IMR-90 (cell line): ENCODE results near the gene PRDM2. TPM values are rescaled to one million over a fixed set of nuclear protein-coding genes. Genes with fewer than 3 reads are reported as not detected.

ENCODE experiments used
- ATAC-seq: fragments of 200-7000 bp; cut with Tn5 transposase; 2 replicates; pipeline ENCODE4 v1.9.1; 2020; ENCODE audit warnings: low read depth, mild to moderate bottlenecking, moderate library complexity
- BruUV-seq: library from RNA; stranded (reverse); fragments of 400-500 nt; replicated peaks from 2 replicates; lab custom pipeline; 2021; lab: Mats Ljungman, UMichigan
- CTCF ChIA-PET: fragments of 300-600 bp; formaldehyde crosslinking; extraction: SDS; loops from one replicate; lab custom pipeline; 2021; ENCODE audit warnings: antibody characterized with exemption; lab: Yijun Ruan, JAX
- POLR2A ChIA-PET: fragments of 300-600 bp; sonication (Branson Sonifier 250); formaldehyde crosslinking; loops from one replicate; lab custom pipeline; 2022; ENCODE audit warnings: antibody characterized with exemption; ENCODE audit not compliant: unreplicated experiment; lab: Charles Lee
- DNase-seq: peaks from one replicate; pipeline ENCODE4 v3.0.0; 2013
- H2AFZ ChIP-seq: replicated peaks from 2 replicates; pipeline ENCODE3; 2013; ENCODE audit warnings: low read length, mild to moderate bottlenecking; ENCODE audit not compliant: poor library complexity
- H2AK5ac ChIP-seq: 2 replicates; pipeline ENCODE4 v1.6.1; 2013; ENCODE audit warnings: low read depth, low read length, inconsistent platforms
- H2AK9ac ChIP-seq: replicated peaks from 2 replicates; pipeline ENCODE3; 2013; ENCODE audit warnings: mild to moderate bottlenecking, low read depth, low read length, moderate library complexity; ENCODE audit not compliant: poor library complexity
- H2BK120ac ChIP-seq: 2 replicates; pipeline ENCODE4 v1.6.1; 2013; ENCODE audit warnings: low read depth, low read length, inconsistent platforms
- H2BK15ac ChIP-seq: 3 replicates; pipeline ENCODE4 v1.6.1; 2013; ENCODE audit warnings: low read depth, low read length, inconsistent platforms
- H2BK20ac ChIP-seq: 2 replicates; pipeline ENCODE4 v1.6.1; 2013; ENCODE audit warnings: low read depth, mild to moderate bottlenecking, inconsistent platforms, low read length, moderate library complexity
- H2BK5ac ChIP-seq: 2 replicates; pipeline ENCODE4 v1.6.1; 2013; ENCODE audit warnings: mild to moderate bottlenecking, low read depth, low read length, inconsistent platforms; ENCODE audit not compliant: poor library complexity, severe bottlenecking
- H3K14ac ChIP-seq: replicated peaks from 2 replicates; pipeline ENCODE4 v1.6.1; 2013; ENCODE audit warnings: low read depth, low read length, inconsistent platforms
- H3K18ac ChIP-seq: 2 replicates; pipeline ENCODE4 v1.6.1; 2013; ENCODE audit warnings: low read depth, low read length, control low read depth
- H3K23ac ChIP-seq: 2 replicates; pipeline ENCODE4 v1.6.1; 2013; ENCODE audit warnings: low read depth, low read length, inconsistent platforms
- H3K27ac ChIP-seq: 2 replicates; pipeline ENCODE4 v1.5.1; 2013; ENCODE audit warnings: mild to moderate bottlenecking, control low read depth, low read length; ENCODE audit not compliant: insufficient read depth
- H3K27me3 ChIP-seq: 2 replicates; pipeline ENCODE4 v1.6.1; 2013; ENCODE audit warnings: low read length; ENCODE audit not compliant: control insufficient read depth, insufficient read depth
- H3K36me3 ChIP-seq: 2 replicates; pipeline ENCODE4 v1.6.1; 2013; ENCODE audit warnings: low read length, mixed read lengths; ENCODE audit not compliant: control insufficient read depth, insufficient read depth
- H3K4ac ChIP-seq: 2 replicates; pipeline ENCODE4 v1.6.1; 2013; ENCODE audit warnings: low read depth, low read length, inconsistent platforms
- H3K4me1 ChIP-seq: 2 replicates; pipeline ENCODE4 v1.6.1; 2013; ENCODE audit warnings: low read length, mixed read lengths; ENCODE audit not compliant: control insufficient read depth, insufficient read depth
- H3K4me2 ChIP-seq: 2 replicates; pipeline ENCODE4 v1.6.1; 2013; ENCODE audit warnings: low read depth, mild to moderate bottlenecking, control low read depth, low read length, moderate library complexity
- H3K4me3 ChIP-seq: 2 replicates; pipeline ENCODE4 v1.5.1; 2013; ENCODE audit warnings: low read depth, mild to moderate bottlenecking, control low read depth, low read length, moderate library complexity; ENCODE audit not compliant: insufficient read depth
- H3K56ac ChIP-seq: 2 replicates; pipeline ENCODE4 v1.6.1; 2013; ENCODE audit warnings: low read length, inconsistent platforms; ENCODE audit not compliant: insufficient read depth; ENCODE audit errors: extremely low read depth
- H3K79me1 ChIP-seq, 2 experiments: 2 replicates each; pipeline ENCODE4 v1.6.1; 2013; ENCODE audit warnings: low read length in 2 of 2, inconsistent platforms in 1 of 2, low read depth in 1 of 2
- H3K9ac ChIP-seq: 2 replicates; pipeline ENCODE4 v1.6.1; 2013; ENCODE audit warnings: low read depth, low read length, control low read depth
- H3K9me1 ChIP-seq: 2 replicates; pipeline ENCODE4 v1.6.1; 2013; ENCODE audit warnings: low read length, inconsistent platforms; ENCODE audit not compliant: insufficient read depth
- H3K9me3 ChIP-seq: 2 replicates; pipeline ENCODE4 v1.6.1; 2013; ENCODE audit warnings: low read length; ENCODE audit not compliant: control insufficient read depth, insufficient read depth
- H4K20me1 ChIP-seq: 2 replicates; pipeline ENCODE4 v1.6.1; 2013; ENCODE audit warnings: low read length, inconsistent platforms; ENCODE audit not compliant: insufficient read depth
- H4K5ac ChIP-seq: 2 replicates; pipeline ENCODE4 v1.6.1; 2013; ENCODE audit warnings: mild to moderate bottlenecking, low read depth, low read length, control low read depth
- H4K8ac ChIP-seq, 2 experiments: 2 replicates each; pipeline ENCODE4 v1.6.1; 2013; ENCODE audit warnings: low read depth in 2 of 2, low read length in 2 of 2, control low read depth in 1 of 2, inconsistent platforms in 1 of 2
- H4K91ac ChIP-seq: 2 replicates; pipeline ENCODE4 v1.6.1; 2013; ENCODE audit warnings: low read depth, low read length, inconsistent platforms; ENCODE audit not compliant: insufficient read depth
- BHLHE40 ChIP-seq: fragments of 150-350 bp; IDR thresholded peaks from 2 replicates; pipeline ENCODE4 v1.6.1; 2016; ENCODE audit warnings: mild to moderate bottlenecking, low read depth, low read length
- CEBPB ChIP-seq: IDR thresholded peaks from 2 replicates; pipeline ENCODE4 v1.6.1; 2012; ENCODE audit warnings: low read depth, low read length, improper control_type of control experiment
- FOS ChIP-seq: fragments of 150-350 bp; IDR thresholded peaks from 2 replicates; pipeline ENCODE4 v1.6.1; 2016; ENCODE audit warnings: low read depth, low read length
- MAFK ChIP-seq: IDR thresholded peaks from 2 replicates; pipeline ENCODE4 v1.6.1; 2012; ENCODE audit warnings: low read depth, low read length, improper control_type of control experiment
- RAD21 ChIP-seq: IDR thresholded peaks from 2 replicates; pipeline ENCODE4 v1.6.1; 2012; ENCODE audit warnings: low read length, improper control_type of control experiment
- RCOR1 ChIP-seq: IDR thresholded peaks from 2 replicates; pipeline ENCODE4 v1.6.1; 2012; ENCODE audit warnings: mild to moderate bottlenecking, low read length, improper control_type of control experiment; ENCODE audit not compliant: insufficient replicate concordance
- WGBS, 2 experiments: methylation state at CpG; one replicate each; pipeline versions ENCODE4 v1.1.5 to v1.1.7; 2013; ENCODE audit warnings: missing lambda C conversion rate in 2 of 2; ENCODE audit not compliant: insufficient read length in 1 of 2; ENCODE audit errors: extremely low coverage in 2 of 2; 5-methylcytosine and 5-hydroxymethylcytosine counted together
- dilution Hi-C: fragments of 300-500 bp; cut with HindIII; formaldehyde crosslinking; loops from one replicate; pipeline ENCODE4 v1.14.3; 2018; ENCODE audit warnings: low sequenced_read_pairs; ENCODE audit not compliant: unreplicated experiment
- in situ Hi-C: fragments of 300-500 bp; cut with MboI; formaldehyde crosslinking; loops from 3 replicates; pipeline ENCODE4 v1.14.3; 2019; ENCODE audit warnings: low sequenced_read_pairs, inconsistent platforms, mixed read lengths
- intact Hi-C: fragments of 100-400 bp; cut with micrococcal nuclease; formaldehyde crosslinking; loops from 2 replicates; pipeline ENCODE4 v1.10.0; 2022
- polyA plus RNA-seq, 3 experiments: library from polyadenylated mRNA; depleted of rRNA; stranded (reverse); fragments of >200 nt; gene quantifications; 2 replicates each; pipeline ENCODE4 v1.2.3, GENCODE V29; 2012; ENCODE audit warnings: low replicate concordance in 1 of 3
- total RNA-seq: library from RNA; depleted of rRNA; stranded (reverse); fragments of >200 nt; gene quantifications from 2 replicates; pipeline ENCODE4 v1.2.3, GENCODE V29; 2012
- TF ChIP-seq, protein P1 (sequence below): fragments of 150-350 bp; IDR thresholded peaks from 2 replicates; pipeline ENCODE4 v1.6.1; 2017; ENCODE audit warnings: mild to moderate bottlenecking, antibody characterized with exemption, low read length, low read depth

The PRDM2 gene
- total and polyA plus RNA-seq, 2 of the 4 experiments (the other 2 are of a cell fraction): 3.4 to 8.9 TPM

- Histone ChIP-seq H3K9me3 (no peaks in the 10 kb centered on the region), H3K27me3 (no peaks in the 10 kb centered on the region), H4K91ac (no peak overlapping the region), H3K4ac (no peak overlapping the region), H4K20me1 (no peaks in the 10 kb centered on the region), H2BK5ac (no peak overlapping the region), H2BK15ac (no peak overlapping the region), H2BK120ac (no peak overlapping the region), H4K8ac (no peak overlapping the region), H3K18ac (no peak overlapping the region), H3K9me1 (no peaks in the 10 kb centered on the region), H3K79me1 (no peaks in the 10 kb centered on the region), H3K4me3 (no peak overlapping the region), H3K4me1 (no peaks in the 10 kb centered on the region), H2AFZ (no peak overlapping the region), H3K9ac (no peak overlapping the region), H3K4me2 (no peak overlapping the region), H2AK9ac (no peak overlapping the region), H3K56ac (no peak overlapping the region), H3K27ac (no peak overlapping the region), H2BK20ac (no peak overlapping the region), H3K23ac (no peak overlapping the region), H4K5ac (no peak overlapping the region), H2AK5ac (no peak overlapping the region), H3K14ac (no peak overlapping the region), H3K36me3 (no peaks in the 10 kb centered on the region)
- intact Hi-C loops (no loop called here), in situ Hi-C loops (no loop called here), dilution Hi-C loops (no loop called here)
- ChIA-PET POLR2A (no interaction called here), CTCF (no interaction called here)
- no peak for ATAC-seq
- no CpG with 5 or more reads among the region's 1 CpG for WGBS, 2 experiments
- no peak for TF ChIP-seq RAD21
- TF ChIP-seq BHLHE40: no peak
- no peak for TF ChIP-seq CEBPB
- TF ChIP-seq RCOR1: no peak
- no peak for TF ChIP-seq MAFK
- TF ChIP-seq, protein P1, sequence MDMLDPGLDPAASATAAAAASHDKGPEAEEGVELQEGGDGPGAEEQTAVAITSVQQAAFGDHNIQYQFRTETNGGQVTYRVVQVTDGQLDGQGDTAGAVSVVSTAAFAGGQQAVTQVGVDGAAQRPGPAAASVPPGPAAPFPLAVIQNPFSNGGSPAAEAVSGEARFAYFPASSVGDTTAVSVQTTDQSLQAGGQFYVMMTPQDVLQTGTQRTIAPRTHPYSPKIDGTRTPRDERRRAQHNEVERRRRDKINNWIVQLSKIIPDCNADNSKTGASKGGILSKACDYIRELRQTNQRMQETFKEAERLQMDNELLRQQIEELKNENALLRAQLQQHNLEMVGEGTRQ: no peak
- no peak for TF ChIP-seq FOS
- DNase-seq: no peak
- no TSS peak for BruUV-seq
These were observed 47.8 kb upstream of the PRDM2 start for GRCh38 chr1:13652238-13652637.
